SK-N-SH treated with all-trans-retinoic acid at 6 μM for 48 hours (cell line): Measurements from ENCODE around the gene ACOX1.
A peak's percentile ranks its signal among the peaks of the same experiment; 100 is the strongest.

ENCODE experiments used
- ATAC-seq: fragments of 200-7000 bp; cut with Tn5 transposase; 3 replicates; pipeline ENCODE4 v1.9.1; 2020; ENCODE audit warnings: mild to moderate bottlenecking, moderate library complexity
- BACH2 ChIP-seq: fragments of 250-450 bp; sonication (Bioruptor Pico); IDR thresholded peaks from 2 replicates; pipeline ENCODE4 v1.9.0; 2021; ENCODE audit warnings: mild to moderate bottlenecking, borderline replicate concordance
- CSDC2 ChIP-seq: fragments of 250-450 bp; sonication (Bioruptor Pico); IDR thresholded peaks from 2 replicates; pipeline ENCODE4 v1.5.0; 2020; ENCODE audit warnings: mild to moderate bottlenecking, moderate library complexity
- ESRRG ChIP-seq: fragments of 250-450 bp; sonication (Bioruptor Pico); IDR thresholded peaks from 2 replicates; pipeline ENCODE4 v1.6.1; 2021; ENCODE audit warnings: mild to moderate bottlenecking
- GLIS3 ChIP-seq: fragments of 250-450 bp; sonication (Bioruptor Pico); IDR thresholded peaks from 2 replicates; pipeline ENCODE4 v1.5.0; 2020; ENCODE audit warnings: mild to moderate bottlenecking, moderate library complexity
- ISL1 ChIP-seq: fragments of 250-450 bp; sonication (Bioruptor Pico); IDR thresholded peaks from 2 replicates; pipeline ENCODE4 v2.1.2; 2022; ENCODE audit warnings: mild to moderate bottlenecking, moderate library complexity
- OSR1 ChIP-seq: fragments of 250-450 bp; sonication (Bioruptor Pico); IDR thresholded peaks from 2 replicates; pipeline ENCODE4 v1.8.0; 2022; ENCODE audit warnings: moderate library complexity, mild to moderate bottlenecking, inconsistent platforms
- PATZ1 ChIP-seq: fragments of 250-450 bp; sonication (Bioruptor Pico); IDR thresholded peaks from 2 replicates; pipeline ENCODE4 v1.8.0; 2020; ENCODE audit warnings: mild to moderate bottlenecking, moderate library complexity, borderline replicate concordance
- POU6F1 ChIP-seq: fragments of 250-450 bp; sonication (Bioruptor Pico); IDR thresholded peaks from 2 replicates; pipeline ENCODE4 v1.8.0; 2021; ENCODE audit warnings: low read depth, mild to moderate bottlenecking, moderate library complexity, borderline replicate concordance
- PPARA ChIP-seq: fragments of 250-450 bp; sonication (Bioruptor Pico); IDR thresholded peaks from 2 replicates; pipeline ENCODE4 v1.5.0; 2020; ENCODE audit warnings: mild to moderate bottlenecking, borderline replicate concordance
- RARB ChIP-seq: fragments of 250-450 bp; sonication (Bioruptor Pico); IDR thresholded peaks from 2 replicates; pipeline ENCODE4 v1.8.0; 2021; ENCODE audit warnings: mild to moderate bottlenecking, moderate library complexity
- TCF4 ChIP-seq: fragments of 250-450 bp; sonication (Bioruptor Pico); IDR thresholded peaks from 2 replicates; pipeline ENCODE4 v1.8.0; 2021; ENCODE audit warnings: mild to moderate bottlenecking, moderate library complexity, borderline replicate concordance
- TOX ChIP-seq: fragments of 250-450 bp; sonication (Bioruptor Pico); IDR thresholded peaks from 2 replicates; pipeline ENCODE4 v1.8.0; 2021; ENCODE audit warnings: mild to moderate bottlenecking, moderate library complexity, borderline replicate concordance
- ZFP3 ChIP-seq: fragments of 250-450 bp; sonication (Bioruptor Pico); IDR thresholded peaks from 2 replicates; pipeline ENCODE4 v1.5.0; 2020; ENCODE audit warnings: mild to moderate bottlenecking, moderate library complexity
- ZNF565 ChIP-seq: fragments of 450-650 bp; formaldehyde crosslinking; conservative IDR thresholded peaks from 2 replicates; pipeline ENCODE4 v1.5.0; 2020; ENCODE audit warnings: low read depth, mild to moderate bottlenecking, moderate library complexity
- ZNF70 ChIP-seq: fragments of 450-650 bp; formaldehyde crosslinking; IDR thresholded peaks from 2 replicates; pipeline ENCODE4 v1.5.0; 2020; ENCODE audit warnings: mild to moderate bottlenecking, moderate library complexity
- TF ChIP-seq, protein P1 (sequence below): fragments of 250-450 bp; sonication (Bioruptor Pico); IDR thresholded peaks from 2 replicates; pipeline ENCODE4 v1.5.0; 2020; ENCODE audit warnings: mild to moderate bottlenecking, moderate library complexity
- TF ChIP-seq, protein P2 (sequence below): fragments of 250-450 bp; sonication (Bioruptor Pico); IDR thresholded peaks from 2 replicates; pipeline ENCODE4 v1.5.1; 2021; ENCODE audit warnings: mild to moderate bottlenecking, moderate library complexity

Gene ACOX1

GRCh38 chr17:76007850-76008165 is 28.8 kb upstream of the ACOX1 start (continued):
- TF ChIP-seq, protein P1, sequence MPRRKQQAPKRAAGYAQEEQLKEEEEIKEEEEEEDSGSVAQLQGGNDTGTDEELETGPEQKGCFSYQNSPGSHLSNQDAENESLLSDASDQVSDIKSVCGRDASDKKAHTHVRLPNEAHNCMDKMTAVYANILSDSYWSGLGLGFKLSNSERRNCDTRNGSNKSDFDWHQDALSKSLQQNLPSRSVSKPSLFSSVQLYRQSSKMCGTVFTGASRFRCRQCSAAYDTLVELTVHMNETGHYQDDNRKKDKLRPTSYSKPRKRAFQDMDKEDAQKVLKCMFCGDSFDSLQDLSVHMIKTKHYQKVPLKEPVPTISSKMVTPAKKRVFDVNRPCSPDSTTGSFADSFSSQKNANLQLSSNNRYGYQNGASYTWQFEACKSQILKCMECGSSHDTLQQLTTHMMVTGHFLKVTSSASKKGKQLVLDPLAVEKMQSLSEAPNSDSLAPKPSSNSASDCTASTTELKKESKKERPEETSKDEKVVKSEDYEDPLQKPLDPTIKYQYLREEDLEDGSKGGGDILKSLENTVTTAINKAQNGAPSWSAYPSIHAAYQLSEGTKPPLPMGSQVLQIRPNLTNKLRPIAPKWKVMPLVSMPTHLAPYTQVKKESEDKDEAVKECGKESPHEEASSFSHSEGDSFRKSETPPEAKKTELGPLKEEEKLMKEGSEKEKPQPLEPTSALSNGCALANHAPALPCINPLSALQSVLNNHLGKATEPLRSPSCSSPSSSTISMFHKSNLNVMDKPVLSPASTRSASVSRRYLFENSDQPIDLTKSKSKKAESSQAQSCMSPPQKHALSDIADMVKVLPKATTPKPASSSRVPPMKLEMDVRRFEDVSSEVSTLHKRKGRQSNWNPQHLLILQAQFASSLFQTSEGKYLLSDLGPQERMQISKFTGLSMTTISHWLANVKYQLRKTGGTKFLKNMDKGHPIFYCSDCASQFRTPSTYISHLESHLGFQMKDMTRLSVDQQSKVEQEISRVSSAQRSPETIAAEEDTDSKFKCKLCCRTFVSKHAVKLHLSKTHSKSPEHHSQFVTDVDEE (CRISPR knock-in tag) = no peak
- TF ChIP-seq BACH2 (CRISPR knock-in tag) = no peak
- no peak for TF ChIP-seq TCF4 (CRISPR knock-in tag)

DNA sequence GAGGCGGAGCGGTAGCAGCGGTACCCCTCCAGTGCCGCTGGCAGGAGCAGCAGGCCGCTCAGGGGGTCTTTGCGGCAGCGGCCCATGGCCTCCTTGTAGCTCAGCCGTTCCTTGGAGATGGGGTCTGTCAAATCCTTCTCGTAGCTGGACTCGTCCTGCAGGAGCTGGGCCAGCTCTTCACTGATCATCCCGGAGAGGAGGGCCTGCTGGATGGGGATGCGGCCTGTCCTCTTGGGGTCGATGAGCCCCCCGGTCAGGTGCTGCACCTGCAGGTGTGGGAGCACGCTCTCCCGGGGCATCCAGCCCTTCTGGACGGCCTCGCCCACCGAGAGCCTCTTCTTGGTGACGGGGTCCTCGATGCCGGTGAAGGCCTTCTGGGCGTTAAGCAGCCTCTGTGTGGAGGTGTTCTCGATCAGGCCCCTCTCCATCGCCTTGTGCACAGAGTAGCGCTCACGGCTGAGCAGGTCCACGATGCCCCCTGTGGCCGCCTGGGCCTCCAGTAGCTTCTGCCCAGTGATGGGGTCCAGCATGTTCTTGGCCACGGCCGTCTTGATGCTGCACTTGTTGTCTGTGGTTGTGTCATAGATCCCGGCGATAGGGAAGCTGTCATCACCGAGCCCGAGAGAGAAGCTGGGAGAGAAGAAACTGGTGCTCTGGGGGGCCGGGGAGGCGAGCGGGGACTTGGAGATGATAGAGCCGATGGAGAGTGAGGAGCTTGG is 28.3 kb upstream of the ACOX1 start:
- no peak for ATAC-seq
- no peak for TF ChIP-seq ZNF565 (CRISPR knock-in tag)
- TF ChIP-seq GLIS3 (CRISPR knock-in tag) = no peak
- TF ChIP-seq POU6F1 (CRISPR knock-in tag) = no peak
- TF ChIP-seq, protein P2, sequence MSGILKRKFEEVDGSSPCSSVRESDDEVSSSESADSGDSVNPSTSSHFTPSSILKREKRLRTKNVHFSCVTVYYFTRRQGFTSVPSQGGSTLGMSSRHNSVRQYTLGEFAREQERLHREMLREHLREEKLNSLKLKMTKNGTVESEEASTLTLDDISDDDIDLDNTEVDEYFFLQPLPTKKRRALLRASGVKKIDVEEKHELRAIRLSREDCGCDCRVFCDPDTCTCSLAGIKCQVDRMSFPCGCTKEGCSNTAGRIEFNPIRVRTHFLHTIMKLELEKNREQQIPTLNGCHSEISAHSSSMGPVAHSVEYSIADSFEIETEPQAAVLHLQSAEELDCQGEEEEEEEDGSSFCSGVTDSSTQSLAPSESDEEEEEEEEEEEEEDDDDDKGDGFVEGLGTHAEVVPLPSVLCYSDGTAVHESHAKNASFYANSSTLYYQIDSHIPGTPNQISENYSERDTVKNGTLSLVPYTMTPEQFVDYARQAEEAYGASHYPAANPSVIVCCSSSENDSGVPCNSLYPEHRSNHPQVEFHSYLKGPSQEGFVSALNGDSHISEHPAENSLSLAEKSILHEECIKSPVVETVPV (CRISPR knock-in tag) = no peak
- no peak for TF ChIP-seq ISL1 (CRISPR knock-in tag)
- no peak for TF ChIP-seq OSR1 (CRISPR knock-in tag)
- no peak for TF ChIP-seq CSDC2 (CRISPR knock-in tag)
- TF ChIP-seq ESRRG (CRISPR knock-in tag) = no peak
- no peak for TF ChIP-seq ZFP3
- no peak for TF ChIP-seq RARB
- no peak for TF ChIP-seq PPARA (CRISPR knock-in tag)

DNA sequence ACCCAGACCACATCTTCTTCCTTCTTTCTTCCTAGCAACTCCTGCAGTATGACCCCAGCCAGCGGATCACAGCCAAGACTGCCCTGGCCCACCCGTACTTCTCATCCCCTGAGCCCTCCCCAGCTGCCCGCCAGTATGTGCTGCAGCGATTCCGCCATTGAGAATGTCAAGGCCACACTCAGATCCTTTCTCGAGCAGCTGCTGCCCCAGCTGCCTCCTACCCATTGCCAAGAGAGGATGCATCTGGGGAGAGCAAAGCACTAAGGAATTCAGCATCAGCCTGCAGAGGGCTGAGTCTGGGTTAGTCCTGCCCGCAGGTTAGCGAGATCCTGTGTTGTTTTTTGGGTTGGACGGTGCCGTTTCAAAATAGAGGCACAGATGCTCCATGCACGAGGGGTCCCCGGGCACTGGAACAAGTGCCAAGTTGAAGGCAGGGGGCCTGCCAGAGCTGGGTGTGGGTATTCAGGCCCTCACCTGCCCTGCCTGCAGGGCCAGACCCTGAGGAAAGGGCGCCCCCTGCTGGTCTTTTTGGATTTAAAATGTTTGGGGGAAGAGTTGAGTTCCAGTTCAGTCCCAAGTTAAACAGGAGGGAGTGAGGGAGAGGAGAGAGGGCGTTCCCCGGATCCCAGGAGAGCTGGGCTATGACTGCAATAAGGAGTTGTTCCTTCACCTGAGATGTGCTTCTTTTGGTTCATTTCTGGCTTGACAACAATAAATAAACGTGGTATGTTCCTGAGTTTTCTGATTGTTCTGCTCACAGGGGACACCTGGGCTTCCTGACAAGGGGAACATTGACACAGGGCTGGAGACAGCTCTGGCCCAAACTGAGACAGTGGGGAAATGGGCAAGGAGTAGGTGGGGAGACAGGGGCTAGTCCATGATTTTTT is 26.5 kb upstream of the ACOX1 start:
- TF ChIP-seq GLIS3 (CRISPR knock-in tag) (no peak), TOX (CRISPR knock-in tag) (no peak)
- TF ChIP-seq, protein P1 (CRISPR knock-in tag) = no peak
- ATAC-seq = peak; percentile 80

GRCh38 chr17:76004750-76005262 is 25.8 kb upstream of the ACOX1 start:
- peak; percentile 11 for ATAC-seq
- no peak for TF ChIP-seq ESRRG (CRISPR knock-in tag)
- no peak for TF ChIP-seq BACH2 (CRISPR knock-in tag)
- TF ChIP-seq, all 23 proteins: peak for 0

DNA sequence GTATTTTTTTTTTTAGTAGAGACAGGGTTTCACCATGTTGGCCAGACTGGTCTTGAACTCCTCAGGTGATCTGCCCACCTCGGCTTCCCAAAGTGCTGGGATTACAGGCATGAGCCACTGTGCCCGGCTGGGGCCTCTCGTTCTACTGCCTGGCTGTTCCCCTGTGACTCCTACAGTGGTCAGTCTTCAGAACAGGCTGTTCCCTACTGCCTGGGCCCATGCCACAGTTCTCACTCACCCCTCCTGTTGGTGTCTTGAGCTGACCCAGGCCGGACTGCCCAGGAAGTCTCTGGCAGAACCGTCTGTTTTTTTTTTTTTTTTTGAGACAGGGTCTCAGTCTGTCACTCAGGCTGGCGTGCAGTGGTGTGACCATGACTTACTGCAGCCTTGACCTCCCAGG is 24.9 kb upstream of the ACOX1 start:
- ATAC-seq = no peak
- no peak for TF ChIP-seq PATZ1 (CRISPR knock-in tag)
- TF ChIP-seq, protein P1 (CRISPR knock-in tag) = no peak
- TF ChIP-seq ZNF70 (CRISPR knock-in tag) = no peak
